Measurements from ENCODE around the gene TLE5. TPM values are rescaled to one million over a fixed set of nuclear protein-coding genes. Genes with fewer than 3 reads are reported as not detected.
A peak's percentile ranks its signal among the peaks of the same experiment; 100 is the strongest.

The TLE5 gene
- total RNA-seq, 4 donors from 2014 or later: 449 to 1,111 (median 479) TPM

DNA sequence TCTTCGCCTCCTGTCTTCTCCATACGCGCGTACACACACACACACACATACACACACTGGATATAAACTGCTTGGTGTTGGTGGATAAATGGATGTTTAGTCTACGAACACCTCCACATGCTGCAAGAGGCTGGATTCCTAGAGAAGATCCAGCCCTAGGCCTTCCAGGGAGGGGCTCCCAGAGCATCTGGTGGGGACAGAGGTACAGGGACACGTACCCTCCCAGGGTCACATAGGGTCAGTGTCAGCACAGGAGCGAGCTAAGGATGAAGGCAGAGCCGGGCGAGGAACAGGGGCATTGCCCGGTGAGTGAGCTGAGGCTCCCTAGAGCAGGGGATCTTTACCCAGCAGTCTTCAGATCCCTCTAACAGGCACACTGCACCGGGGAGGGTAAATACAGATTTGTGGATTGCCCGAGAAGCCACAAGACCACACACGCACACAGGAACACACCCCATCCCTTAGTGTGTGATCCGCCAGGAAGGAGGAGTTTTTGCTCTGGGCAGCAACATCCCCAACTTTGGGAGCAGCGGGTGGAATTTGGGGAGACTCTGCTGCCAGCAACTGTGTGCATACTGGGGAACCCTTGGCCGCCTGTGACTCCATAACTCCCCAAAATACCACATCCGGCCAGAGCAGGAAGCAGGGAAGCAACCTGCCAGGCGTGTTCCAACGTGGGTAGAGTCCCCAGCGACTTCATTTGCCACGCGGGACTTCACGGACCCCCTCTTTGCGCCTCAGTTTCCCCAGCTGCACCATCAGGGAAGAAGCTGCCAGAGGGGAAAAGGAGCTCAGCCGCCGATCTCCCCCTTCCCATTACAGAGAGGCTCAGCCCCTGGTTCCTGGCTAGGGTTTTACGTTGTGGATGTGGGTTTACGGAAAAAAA lies 27.4 kb downstream of the TLE5 start:
- Histone ChIP-seq H3K27ac (peak overlapping the region; percentile 76 to 98 (median 90)), H3K4me3 (peak overlapping the region; percentile 30 to 64 (median 50)), H3K4me1 (peaks cover 0 to 40% (median 13%) of the 10 kb centered on the region in 4 donors), H3K9me3 (no peaks in the 10 kb centered on the region), H3K36me3 (no peaks in the 10 kb centered on the region), H3K27me3 (no peaks in the 10 kb centered on the region)
- 9 to 10% methylated on average over 27 to 28 of the region's 28 CpGs for WGBS, 2 donors
- no peak for TF ChIP-seq POLR2A (IDR thresholded peaks at IDR 0.05)
- no peak for TF ChIP-seq EP300 (IDR thresholded peaks at IDR 0.05)
- TF ChIP-seq, protein P1, sequence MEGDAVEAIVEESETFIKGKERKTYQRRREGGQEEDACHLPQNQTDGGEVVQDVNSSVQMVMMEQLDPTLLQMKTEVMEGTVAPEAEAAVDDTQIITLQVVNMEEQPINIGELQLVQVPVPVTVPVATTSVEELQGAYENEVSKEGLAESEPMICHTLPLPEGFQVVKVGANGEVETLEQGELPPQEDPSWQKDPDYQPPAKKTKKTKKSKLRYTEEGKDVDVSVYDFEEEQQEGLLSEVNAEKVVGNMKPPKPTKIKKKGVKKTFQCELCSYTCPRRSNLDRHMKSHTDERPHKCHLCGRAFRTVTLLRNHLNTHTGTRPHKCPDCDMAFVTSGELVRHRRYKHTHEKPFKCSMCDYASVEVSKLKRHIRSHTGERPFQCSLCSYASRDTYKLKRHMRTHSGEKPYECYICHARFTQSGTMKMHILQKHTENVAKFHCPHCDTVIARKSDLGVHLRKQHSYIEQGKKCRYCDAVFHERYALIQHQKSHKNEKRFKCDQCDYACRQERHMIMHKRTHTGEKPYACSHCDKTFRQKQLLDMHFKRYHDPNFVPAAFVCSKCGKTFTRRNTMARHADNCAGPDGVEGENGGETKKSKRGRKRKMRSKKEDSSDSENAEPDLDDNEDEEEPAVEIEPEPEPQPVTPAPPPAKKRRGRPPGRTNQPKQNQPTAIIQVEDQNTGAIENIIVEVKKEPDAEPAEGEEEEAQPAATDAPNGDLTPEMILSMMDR (IDR thresholded peaks at IDR 0.05): no peak
- DNase-seq (ENCODE audit: low spot score in 2 of 2): peak in 1 of 2 donors; percentile 41

DNA sequence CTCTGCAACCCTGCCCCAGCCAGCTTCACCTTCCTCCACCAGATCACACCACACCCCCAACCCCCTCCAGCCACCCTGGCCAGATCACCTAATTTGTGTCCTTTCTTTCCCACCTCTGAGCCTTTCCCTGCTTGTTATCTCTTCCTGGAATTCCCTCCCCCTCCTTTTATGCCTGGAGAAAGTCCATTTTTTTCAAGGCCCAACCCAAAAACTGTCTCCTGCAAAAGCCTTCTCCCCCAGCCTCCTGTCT lies 28.0 kb downstream of the TLE5 start:
- DNase-seq (ENCODE audit: low spot score in 2 of 2): no peak
- H3K27ac ChIP-seq: peak overlapping the region in 3 of 4 donors; percentile 76 to 98 (median 89)
- TF ChIP-seq EP300 (IDR thresholded peaks at IDR 0.05): no peak
- TF ChIP-seq POLR2A (IDR thresholded peaks at IDR 0.05): no peak
- TF ChIP-seq, protein P1 (IDR thresholded peaks at IDR 0.05): no peak
- H3K4me3 ChIP-seq: peak overlapping the region in 1 of 4 donors; percentile 59
- H3K4me1 ChIP-seq: peaks cover 0 to 45% (median 15%) of the 10 kb centered on the region in 4 donors
- H3K27me3 ChIP-seq: no peaks in the 10 kb centered on the region
- no peaks in the 10 kb centered on the region for H3K36me3 ChIP-seq
- no peaks in the 10 kb centered on the region for H3K9me3 ChIP-seq

DNA sequence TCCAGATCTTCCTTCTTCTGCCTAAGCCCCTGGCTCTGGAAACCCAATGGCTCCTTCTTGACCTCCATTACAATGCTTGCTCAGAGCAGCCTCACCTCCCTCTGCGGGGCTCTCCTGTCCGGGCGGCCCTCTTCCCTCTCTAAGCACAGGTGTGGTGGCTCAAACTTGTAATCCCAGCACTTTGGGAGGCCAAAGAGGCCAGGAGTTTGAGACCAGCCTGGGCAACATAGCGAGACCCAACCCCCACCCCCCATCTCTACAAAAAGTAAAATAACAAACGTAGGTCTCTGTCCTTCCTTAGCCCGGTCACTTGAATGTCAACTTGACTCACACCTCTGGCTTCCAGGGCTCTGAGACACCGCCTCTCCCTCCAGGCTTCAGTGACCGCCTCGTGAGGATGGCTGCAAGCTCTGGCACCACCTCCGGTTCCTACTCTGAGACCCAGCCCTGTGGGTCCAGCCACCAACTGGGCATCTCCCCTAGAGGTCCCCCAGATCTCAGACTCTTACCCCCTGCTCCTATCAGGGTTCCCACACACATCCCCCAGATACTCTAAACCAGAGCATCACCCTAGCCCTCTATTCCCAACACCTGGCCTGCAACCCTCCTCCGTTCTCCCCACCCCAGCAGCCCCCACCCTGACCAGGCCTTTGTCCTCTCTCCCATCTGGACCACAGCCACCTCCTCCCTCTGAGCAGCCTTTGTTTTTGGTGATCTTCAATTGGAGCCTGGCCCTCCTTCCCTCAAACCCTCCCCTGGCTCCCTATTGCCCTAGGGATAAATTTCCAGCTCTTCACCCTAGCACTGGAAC lies 28.5 kb downstream of the TLE5 start:
- DNase-seq (ENCODE audit: low spot score in 2 of 2): no peak
- TF ChIP-seq POLR2A (IDR thresholded peaks at IDR 0.05) (no peak), EP300 (IDR thresholded peaks at IDR 0.05) (no peak)
- TF ChIP-seq, protein P1 (IDR thresholded peaks at IDR 0.05): no peak
- H3K4me1 ChIP-seq: peaks cover 0 to 46% (median 16%) of the 10 kb centered on the region in 4 donors
- H3K27me3 ChIP-seq: no peaks in the 10 kb centered on the region
- 73 to 78% methylated on average over 11 of the region's 11 CpGs for WGBS, 2 donors
- H3K27ac ChIP-seq: peak overlapping the region in 3 of 4 donors; percentile 76 to 98 (median 89)
- no peaks in the 10 kb centered on the region for H3K36me3 ChIP-seq
- no peak overlapping the region for H3K4me3 ChIP-seq
- H3K9me3 ChIP-seq: no peaks in the 10 kb centered on the region

DNA sequence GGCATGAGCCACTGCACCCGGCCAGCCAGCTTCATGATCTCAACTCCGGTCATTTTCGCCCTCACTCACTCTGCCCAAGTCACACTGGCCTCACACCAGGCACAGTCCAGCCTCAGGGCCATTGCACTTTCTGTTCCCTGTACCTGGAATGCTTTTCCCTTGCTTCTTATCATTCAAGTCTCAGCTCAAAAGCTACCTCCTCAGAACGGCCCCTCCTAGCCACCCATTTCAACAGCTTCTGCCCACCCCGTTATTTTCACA lies 30.8 kb downstream of the TLE5 start:
- H3K9me3 ChIP-seq: no peaks in the 10 kb centered on the region
- peak overlapping the region in 2 of 4 donors; percentile 23 to 82 for H3K27ac ChIP-seq
- TF ChIP-seq, protein P1 (IDR thresholded peaks at IDR 0.05): no peak
- TF ChIP-seq POLR2A (IDR thresholded peaks at IDR 0.05) (no peak), EP300 (IDR thresholded peaks at IDR 0.05) (no peak)
- no peak for DNase-seq (ENCODE audit: low spot score in 2 of 2)
- 54 to 61% methylated on average over 5 of the region's 5 CpGs for WGBS, 2 donors
- no peaks in the 10 kb centered on the region for H3K36me3 ChIP-seq
- no peak overlapping the region for H3K4me3 ChIP-seq
- peaks cover 0 to 52% (median 14%) of the 10 kb centered on the region in 4 donors for H3K4me1 ChIP-seq
- H3K27me3 ChIP-seq: peaks cover 0 to 4% of the 10 kb centered on the region in 2 donors

All from tibial nerve (tissue), 4 donors.